EH (cell line): ENCODE data around the gene PEPD.

ENCODE experiments used
- DNase-seq: peaks from one replicate; pipeline ENCODE4 v3.0.0-alpha.2; 2015; ENCODE audit warnings: low read depth

Gene PEPD

DNA sequence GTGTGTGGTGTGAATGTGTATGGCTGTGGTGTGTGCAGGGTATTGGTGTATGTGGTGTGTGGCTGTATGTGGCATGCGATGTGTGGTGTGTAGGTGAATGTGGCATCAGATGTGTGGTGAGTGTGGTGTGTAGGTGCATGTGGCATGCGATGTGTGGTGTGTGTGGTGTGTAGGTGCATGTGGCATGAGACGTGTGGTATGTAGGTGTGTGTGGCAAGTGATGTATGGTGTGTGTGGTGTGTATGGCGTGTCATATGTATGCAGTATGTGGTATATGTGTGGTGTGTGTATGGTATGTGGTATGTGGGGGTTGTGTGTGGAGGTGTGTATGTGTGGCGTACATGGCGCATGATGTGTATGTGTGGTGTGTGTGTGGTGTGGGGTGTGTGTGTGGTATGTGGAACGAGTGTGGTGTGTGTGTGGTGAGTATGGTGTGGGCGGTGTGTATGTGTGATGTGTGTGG is 63.4 kb downstream of the PEPD start:
- no peak for DNase-seq

DNA sequence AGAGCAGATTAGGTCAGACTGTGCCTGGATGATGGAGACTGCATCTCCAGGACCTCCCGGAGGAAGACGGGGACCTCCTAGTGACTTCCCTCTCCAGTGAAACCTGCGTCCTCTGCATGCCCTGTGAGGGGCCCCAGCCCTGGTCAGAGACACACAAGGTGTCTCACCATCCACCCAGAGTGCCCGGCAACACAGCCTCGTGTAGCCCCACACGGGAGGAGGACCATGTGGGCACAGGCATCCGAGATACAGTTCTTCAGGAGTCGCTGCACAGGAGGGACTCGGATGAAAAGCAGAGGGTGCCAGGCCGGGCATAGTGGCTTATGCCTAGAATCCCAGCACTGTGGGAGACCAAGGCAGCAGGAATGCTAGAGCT is 64.8 kb downstream of the PEPD start:
- no peak for DNase-seq

DNA sequence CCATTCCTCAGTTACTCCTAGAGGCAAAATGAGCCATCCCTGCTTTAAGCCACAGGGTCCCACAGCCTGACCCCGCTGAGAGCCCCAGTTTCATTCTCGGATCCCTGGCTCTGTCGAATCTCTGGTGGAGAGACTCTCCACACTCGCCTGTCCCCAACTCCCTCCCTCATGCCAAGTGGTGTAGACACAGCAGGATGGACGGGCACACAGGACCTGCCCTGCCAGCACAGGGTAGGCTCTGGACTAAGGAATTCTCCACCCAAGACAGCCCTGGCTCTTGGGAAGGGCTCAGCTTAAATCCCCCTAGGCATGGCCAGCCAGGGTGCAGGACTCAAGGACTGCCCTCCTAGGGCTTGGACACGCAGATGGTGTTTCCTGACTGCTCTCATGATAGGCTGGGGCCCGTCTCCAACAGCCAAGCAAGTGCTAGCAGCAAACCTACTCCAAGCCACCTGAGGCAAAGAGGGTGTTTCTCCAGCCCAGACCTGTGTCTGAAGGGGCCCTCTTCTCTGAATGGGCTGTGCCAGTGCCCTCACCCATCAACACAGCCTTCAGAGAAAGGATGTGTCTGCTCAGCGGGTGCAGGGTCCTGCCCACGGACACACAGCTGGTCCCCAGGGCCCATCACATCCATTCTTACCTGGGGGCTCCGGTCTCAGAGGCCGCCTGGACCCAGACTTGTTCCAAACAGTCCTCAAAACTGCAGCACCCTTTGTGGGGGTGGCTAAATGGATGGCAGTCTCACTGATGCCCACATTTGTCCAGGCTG is 65.3 kb downstream of the PEPD start:
- no peak for DNase-seq

DNA sequence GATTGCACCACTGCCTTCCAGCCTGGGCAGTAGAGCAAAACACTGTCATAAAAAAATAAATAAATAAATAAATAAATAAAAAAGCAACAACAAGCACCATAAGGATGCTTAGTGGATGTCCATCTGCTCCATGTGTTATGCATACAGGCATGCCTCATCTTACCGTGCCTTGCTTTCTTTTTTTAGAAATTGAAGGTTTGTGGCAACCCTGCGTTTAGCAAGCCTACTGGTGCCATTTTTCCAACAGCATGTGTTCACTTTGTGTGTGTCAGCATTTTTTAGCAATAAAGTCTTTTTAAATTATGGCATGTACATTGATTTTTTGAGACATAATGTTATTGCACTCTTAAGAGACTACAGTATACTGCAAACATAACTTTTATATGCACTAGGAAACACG is 68.3 kb downstream of the PEPD start:
- DNase-seq: no peak

DNA sequence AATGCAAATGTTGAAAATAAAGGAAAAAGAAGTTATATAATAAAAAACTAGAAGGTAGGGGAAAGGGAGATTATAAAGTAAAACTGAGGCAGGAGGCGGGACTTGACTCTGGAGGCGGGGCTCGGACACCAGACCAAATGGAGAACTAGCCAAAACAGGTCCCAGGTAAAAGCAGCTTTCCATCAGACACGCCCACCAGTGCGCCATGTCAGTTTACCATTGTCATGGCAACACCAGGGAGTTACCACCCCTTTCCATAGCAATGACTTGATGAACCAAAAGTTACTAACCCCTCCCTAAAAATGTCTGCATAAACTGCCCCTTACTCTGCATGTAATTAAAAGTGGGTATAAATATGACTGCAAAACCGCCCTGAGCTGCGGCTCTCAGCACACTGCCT is 70.9 kb downstream of the PEPD start:
- DNase-seq: no peak

DNA sequence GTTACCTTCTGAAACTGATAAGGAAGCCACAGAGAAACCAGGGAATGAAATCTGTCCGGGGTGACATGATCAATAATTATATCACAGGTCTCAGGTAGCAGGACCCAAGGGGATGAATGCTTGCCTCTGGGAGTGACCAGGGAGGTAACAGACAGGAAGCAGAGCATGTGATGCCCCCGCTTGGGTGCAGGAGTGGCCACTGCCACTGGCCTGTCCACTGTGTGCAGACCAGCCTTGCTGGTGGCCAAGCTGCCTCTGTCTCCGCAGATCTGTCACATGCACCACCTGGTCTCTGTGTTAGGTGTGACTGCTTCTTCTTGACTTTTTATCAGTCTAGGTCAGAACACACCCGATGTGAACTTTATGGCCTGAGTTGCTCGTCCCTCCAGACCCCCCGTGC is 71.8 kb downstream of the PEPD start:
- DNase-seq: no peak

DNA sequence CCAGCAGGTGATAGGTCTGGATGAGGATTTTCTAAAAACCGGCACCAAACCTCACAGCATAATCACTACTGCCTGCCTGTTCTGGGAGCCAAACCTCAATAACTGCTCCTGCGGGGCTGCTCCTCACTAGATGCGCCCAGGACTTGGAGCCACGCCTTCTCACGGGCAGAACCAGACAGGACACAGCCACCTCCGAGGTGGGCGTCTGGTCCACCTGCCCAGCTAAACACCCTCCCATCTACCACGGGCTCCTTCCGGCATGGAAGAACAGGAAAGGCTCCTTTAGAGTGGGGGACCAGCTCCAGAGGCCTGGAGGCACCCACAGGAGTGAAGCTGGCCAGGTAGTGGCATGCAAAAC is 73.5 kb downstream of the PEPD start:
- DNase-seq: no peak

DNA sequence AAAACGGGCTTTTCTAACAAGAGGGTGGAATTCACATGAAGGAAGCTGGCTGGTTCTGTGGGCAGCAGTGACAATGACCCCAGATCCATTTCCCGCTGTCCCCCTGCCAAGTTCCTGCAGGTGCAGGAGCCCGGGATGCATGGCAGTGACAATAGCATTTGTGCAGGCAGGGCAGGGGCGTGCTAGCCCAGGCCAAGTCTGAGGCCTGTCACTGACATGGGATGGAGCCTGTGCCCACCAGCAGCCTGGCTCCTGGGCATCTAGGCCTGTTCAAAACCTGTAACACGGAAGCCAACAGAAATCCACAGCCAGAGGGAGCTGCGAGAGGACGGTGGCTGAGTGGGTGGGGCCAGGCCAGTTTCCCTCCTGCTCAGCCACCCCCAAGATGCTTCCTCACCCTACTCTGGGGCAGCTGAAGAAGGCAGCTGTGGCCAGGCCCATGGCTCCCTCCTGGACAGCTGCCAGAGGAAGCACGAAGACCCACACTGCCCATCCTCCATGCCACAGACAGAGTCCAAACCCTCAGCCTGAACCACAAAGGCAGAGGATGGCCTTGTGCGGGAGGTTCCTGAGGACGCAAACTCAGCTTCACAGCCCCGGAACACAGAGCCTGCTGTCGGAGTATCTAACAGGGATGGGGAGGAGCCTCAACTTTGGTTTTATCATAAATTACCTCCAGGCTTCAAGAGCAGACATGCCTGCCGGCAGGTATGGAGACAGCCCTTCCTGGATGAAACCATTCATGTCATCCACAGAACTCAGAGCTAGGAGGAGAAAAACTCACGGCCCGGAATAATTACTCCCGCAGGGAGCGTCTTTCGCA is 74.0 kb downstream of the PEPD start:
- no peak for DNase-seq

DNA sequence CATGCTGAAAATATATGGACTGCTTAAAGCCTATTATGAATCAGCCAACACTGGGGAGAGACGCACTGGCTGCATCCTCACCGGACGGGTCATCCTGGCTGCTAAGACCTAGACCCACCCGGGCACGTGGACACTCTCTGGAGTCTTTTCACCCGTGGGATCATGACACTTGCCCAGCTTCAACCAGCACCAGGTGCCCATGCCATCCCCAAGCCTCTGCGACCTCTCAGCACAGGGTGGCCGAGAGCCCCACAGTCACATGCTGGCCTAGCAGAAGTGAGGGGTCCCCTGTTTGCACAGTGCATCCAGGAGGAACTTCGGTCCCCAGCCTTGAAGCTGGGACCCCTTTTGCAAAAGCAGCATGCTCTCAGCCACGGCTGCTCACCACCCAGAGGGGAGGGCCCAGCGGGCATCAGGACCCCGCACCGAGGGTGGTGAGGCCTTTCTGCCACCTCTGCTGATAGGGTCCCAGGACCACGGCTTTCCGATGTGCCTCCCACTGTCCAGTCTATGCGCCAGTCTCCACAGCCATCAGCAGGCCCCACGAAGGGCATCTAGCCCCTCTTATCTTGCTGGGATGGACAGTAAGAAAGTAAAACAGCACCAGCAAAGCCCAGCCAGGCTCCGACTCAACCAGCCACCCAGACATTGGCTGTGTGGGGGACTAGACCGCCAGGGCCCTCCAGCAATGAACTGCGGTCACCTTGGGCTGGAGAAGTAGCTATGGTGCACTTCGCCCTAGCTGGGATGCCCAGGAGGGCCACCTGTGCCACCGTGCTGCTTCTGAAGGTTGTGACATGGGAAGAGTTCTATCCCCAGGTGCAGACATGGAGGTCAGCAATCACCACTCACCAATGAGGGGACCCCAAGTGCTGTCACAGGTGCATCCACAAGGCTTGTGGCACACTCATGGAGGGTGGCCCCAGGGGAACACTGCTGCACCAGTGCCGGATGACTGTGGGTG is 75.0 kb downstream of the PEPD start:
- no peak for DNase-seq

DNA sequence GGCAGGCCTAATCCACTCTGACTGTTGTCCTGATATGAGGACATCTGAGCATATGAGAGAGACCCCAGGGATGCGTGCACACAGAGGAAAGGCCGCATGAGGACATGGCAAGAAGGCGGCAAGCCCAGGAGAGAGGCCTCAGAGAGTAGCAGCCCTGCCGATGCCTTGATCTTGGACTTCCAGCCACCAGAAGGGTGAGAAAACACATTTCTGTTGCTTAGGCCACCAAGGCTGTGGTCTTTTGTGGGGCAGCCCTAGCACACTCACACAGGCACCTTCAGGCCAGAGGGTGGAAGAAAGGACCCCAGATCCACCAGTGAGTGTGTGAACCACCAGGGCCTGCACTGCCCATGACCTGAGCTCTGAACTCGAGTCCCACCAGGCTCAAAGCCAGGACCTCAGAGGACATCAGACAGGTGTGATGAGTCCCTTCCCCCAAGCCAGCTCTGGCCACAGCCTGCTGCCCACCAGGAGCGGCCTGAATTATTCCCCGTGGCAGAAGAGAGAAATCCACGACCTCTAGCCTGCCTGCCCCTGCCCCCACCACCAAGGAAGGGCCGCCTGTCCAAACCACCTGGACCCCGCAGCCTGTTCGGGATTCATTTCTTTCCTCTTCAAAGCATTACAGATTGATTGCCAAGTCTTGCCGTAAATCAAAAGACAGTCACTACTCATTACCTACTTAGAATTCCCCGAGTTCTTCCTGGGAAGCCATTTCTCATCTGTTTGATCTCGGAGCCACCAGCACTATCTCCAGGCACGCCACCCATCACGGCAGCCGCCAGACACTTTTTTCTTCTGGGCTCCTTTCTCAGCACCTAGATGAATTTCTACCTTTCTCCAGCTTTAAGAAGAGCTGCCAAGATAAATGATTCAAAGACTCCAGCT is 75.9 kb downstream of the PEPD start:
- DNase-seq: no peak

DNA sequence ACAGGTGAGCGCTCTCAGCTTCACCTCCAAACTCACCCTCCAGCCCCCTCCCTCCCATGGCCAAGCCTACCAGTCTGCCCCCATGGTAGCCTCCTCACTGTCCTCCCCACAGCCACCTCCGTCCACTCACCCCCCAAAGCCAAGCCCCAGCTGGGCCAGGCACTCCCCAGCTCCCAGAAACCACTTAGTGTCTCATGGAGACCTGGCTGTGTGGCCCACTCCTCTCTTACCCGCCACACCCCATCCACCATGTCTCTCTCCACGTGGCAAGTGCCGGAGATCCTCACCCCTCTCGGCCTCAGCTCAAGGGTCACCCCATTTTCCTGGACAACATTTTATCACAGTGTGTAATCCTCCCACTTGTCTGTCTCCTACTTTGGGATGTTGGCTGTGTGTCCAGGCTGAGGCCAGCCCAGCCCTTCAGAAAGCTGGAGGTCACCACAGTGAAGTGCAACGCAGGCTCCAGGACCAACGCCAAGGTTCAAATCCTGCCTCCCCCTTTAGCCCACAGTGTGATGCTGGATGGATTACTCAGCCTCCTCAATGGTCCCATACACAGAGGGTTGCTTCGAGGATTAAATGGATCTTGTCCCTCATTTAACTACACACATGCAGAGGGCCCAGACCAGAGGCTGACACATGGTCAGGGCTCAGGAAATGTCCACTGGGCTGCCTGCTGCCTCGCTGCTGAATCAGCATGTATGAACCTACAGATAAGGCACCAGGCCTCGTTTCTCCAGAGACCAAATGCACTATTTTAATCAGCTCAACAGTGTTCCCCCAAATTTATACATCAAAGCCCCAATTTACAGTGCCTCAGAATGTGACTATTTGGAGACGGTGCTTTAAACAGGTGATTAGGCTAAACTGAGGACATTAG is 76.8 kb downstream of the PEPD start:
- DNase-seq: no peak

DNA sequence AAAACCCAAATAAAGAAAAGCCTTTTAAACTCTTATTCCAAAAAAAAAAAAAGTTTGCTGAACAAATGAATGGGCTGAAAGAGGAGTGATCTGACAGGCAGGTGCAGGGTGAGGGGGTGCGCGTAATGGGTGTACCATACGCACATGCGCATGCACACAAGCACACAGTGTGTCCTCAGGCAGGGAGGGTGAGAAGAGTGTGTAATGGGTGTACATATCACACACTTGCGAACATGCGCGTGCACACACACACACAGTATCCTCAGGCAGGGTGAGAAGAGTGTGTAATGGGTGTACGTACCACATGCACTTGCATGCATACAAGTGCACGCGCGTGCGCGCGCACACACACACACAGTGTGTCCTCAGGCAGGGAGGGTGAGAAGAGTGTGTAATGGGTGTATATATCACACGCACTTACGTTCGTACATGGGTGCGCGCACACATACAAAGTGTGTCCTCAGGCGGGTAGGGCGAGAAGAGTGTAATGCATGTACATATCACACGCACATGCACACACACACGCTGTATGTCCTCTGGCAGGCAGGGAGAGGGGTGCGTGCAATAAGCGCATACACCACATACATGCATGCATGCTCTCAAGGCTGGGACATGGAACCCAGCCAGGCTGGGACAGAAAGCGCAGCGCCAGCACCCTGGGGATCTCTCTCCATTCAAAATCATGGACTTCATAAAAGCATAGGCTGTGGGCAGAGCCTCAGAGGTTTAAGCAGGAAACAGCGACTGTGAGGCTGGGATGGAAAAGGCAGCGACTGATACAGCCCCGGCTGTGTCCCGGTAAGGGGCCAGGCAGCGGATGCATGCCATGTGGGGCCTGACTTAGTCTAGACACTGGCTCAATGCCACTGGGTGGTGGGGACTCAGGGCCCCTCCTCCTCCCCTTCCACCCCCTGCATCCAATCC is 77.7 kb downstream of the PEPD start:
- no peak for DNase-seq

DNA sequence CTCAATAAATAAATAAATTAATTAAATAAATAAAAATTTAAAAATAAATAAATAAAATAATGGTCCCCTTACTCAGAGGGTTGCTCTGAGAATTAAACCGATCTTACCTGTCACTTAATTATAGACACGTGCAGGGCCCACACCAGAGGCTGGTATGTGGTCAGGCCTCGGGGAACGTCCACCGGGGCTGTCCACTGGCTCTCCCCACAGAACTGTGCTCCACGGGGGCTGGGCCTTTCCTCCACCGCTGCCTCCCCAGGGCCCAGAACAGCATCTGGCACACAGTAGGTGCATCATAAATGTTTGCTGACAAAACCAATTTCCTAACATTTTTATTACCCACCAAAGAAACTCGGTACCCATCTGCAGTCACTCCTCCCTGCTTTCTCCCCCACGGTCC is 78.9 kb downstream of the PEPD start:
- DNase-seq: no peak

DNA sequence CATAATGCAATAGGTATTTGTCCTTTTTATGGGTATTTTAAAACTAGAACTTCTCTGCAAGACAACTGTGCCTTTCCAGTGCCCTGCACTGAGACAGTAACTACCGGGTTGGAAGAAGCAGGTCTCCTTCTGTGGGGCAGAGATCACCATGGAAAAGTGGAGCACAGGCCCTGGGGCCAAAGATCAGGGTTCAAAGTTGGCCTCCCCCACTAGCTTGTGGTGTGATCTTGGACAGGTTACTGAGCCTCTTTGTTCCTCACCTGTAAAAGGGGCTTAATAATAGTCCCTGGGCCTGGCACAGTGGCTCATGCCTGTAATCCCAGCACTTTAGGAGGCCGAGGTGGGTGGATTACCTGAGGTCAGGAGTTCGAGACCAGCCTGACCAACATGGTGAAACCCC is 79.8 kb downstream of the PEPD start:
- no peak for DNase-seq

DNA sequence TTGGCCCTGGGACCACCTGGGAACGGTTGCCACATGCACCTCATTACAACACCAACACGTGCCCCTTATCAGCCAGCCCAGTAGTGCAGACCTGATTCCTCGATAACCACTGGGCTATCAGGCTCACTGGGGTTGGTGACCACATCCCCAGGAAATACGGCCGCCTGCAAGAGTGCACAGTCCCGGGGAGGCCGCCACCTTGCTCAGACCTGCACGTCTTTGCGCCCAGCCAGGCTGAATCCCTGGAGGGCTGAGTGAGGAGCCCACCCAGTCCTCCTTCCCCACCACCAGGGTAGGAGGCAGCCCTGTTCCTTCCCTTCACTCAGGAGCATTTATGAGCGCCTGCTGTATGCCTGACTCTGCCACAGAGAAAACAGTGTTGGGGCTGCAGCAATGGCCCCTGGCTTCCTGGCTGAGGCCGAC is 80.3 kb downstream of the PEPD start:
- no peak for DNase-seq

DNA sequence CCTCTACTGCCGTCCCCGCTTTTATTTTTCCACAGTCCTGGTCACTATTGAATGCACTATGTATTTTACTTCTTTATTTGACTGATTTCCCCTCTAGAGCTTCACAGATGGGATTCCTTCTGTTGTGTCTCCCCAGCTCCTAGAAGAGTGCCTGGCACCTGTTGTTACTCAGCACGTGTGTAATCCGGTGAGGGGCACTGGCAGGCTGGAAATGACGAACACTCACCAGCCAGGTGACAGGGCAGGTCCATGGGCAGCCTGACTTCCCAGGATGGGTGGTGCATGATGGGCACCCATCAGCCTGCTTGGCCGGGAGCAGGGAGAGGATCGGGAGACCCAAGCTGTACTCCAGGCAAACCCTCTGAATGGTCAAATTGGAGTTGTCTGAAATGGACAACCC is 80.9 kb downstream of the PEPD start:
- no peak for DNase-seq

DNA sequence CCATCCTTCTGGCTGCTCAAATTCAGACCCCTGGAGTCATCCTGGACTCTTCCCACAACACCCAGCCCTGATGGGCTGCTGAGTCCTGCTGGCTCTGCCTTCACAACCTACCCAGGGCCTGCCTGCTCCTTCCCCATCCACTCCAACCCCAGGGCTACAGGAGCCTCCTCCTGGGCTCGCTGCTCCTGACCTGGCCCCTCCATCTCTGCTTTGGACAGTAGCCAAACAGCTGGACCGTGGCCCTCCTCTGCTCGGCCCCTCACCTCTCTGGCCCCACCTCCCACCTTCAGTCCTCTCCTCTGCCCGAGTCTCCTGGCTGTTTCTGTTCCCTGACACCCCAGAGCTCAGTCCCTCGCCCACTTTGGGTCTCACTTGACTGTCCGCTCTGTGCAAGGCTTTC is 81.3 kb downstream of the PEPD start:
- DNase-seq: no peak

DNA sequence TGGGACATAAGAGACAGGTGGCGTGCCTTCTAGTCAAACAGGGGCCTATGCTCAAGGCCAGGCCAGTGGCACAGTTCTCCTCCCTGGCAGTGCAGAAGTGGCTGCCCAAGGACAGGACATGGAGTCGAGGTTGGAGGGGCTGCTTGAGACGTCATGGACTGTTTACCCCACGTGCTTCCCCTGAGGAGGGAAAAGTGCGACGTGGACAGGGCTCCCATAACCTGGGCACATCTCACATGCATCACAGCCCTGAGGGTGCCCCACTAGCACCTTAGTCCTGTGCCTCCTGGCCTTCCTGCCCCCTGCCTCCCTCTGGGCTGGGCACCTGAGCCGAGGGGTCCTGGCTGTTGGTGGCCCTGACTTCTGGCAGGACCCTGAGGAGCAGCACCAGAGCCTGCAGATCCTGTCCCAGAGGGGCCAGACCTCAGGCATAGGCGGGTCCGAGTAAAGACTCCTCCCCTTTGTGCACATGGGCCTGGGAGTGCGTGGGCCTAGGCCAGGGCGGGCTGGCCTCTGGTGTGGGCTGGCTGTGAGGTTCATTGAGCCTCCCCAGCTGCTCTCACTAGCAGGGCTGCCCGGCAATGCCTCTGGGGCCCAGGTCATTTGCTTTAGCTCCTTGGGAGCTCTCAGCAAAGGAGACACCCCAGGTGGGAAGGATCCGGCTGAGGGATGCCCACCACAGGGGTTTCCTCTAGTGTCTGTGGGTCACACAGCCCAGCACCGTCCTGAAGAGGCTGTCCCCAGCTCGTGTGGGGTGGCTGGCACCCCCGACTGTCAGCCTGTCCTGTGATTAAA is 82.4 kb downstream of the PEPD start:
- no peak for DNase-seq
